ENCODE results near the gene LONRF3. TPM values are rescaled to one million over a fixed set of nuclear protein-coding genes. Genes with fewer than 3 reads are reported as not detected.
"Not testable (repeated sequence)": the region's sequence is repeated elsewhere in the genome, so short reads cannot be mapped to it uniquely, and the experiment has no call there.

LONRF3 gene
- total RNA-seq, 2 donors from 2014 or later, result 8.5 to 24.6 TPM

GRCh38 chrX:119028733-119029330, 54.4 kb downstream of the LONRF3 start:
- no peaks in the 10 kb centered on the region for H3K27me3 ChIP-seq (replicated peaks; ENCODE audit: insufficient read depth)
- no peak overlapping the region for H3K4me3 ChIP-seq
- H3K4me1 ChIP-seq (ENCODE audit: control insufficient read depth in 1 of 2, low read depth in 2 of 2), result no peaks in the 10 kb centered on the region
- H3K9me3 ChIP-seq, result no peaks in the 10 kb centered on the region
- no peak for TF ChIP-seq CTCF (IDR thresholded peaks at IDR 0.05)
- H3K27ac ChIP-seq, result no peak overlapping the region
- ATAC-seq (ENCODE audit: insufficient number of reproducible peaks, low FRiP score, low read depth) (no peak), DNase-seq (ENCODE audit: low spot score) (no peak)
- no peaks in the 10 kb centered on the region for H3K36me3 ChIP-seq

- DNase-seq (ENCODE audit: low spot score); H3K36me3 ChIP-seq; ATAC-seq (ENCODE audit: insufficient number of reproducible peaks, low FRiP score, low read depth); H3K27ac ChIP-seq; H3K9me3 ChIP-seq; H3K27me3 ChIP-seq (replicated peaks; ENCODE audit: insufficient read depth); H3K4me3 ChIP-seq; H3K4me1 ChIP-seq (ENCODE audit: control insufficient read depth in 1 of 2, low read depth in 2 of 2): not testable (repeated sequence)
Measured at GRCh38 chrX:119029656-119030055, 55.2 kb downstream of the LONRF3 start.

- H3K27ac ChIP-seq, result no peak overlapping the region
- no peak for DNase-seq (ENCODE audit: low spot score)
- H3K4me3 ChIP-seq, result no peak overlapping the region
- no peak for ATAC-seq (ENCODE audit: insufficient number of reproducible peaks, low FRiP score, low read depth)
- no peak for TF ChIP-seq CTCF (IDR thresholded peaks at IDR 0.05)
- H3K4me1 ChIP-seq (ENCODE audit: control insufficient read depth in 1 of 2, low read depth in 2 of 2), result no peaks in the 10 kb centered on the region
- H3K36me3 ChIP-seq, result no peaks in the 10 kb centered on the region
- H3K9me3 ChIP-seq, result no peaks in the 10 kb centered on the region
- H3K27me3 ChIP-seq (replicated peaks; ENCODE audit: insufficient read depth), result no peaks in the 10 kb centered on the region
Measured at GRCh38 chrX:119030990-119031389, 56.6 kb downstream of the LONRF3 start.

- TF ChIP-seq CTCF (IDR thresholded peaks at IDR 0.05), result no peak
- Histone ChIP-seq H3K9me3 (no peaks in the 10 kb centered on the region), H3K4me1 (ENCODE audit: control insufficient read depth in 1 of 2, low read depth in 2 of 2) (no peaks in the 10 kb centered on the region), H3K27ac (no peak overlapping the region), H3K4me3 (no peak overlapping the region), H3K36me3 (no peaks in the 10 kb centered on the region), H3K27me3 (replicated peaks; ENCODE audit: insufficient read depth) (no peaks in the 10 kb centered on the region)
- no peak for DNase-seq (ENCODE audit: low spot score)
- ATAC-seq (ENCODE audit: insufficient number of reproducible peaks, low FRiP score, low read depth), result no peak
Measured at GRCh38 chrX:119036107-119037029, 62.0 kb downstream of the LONRF3 start.

GRCh38 chrX:119040432-119040831, 66.0 kb downstream of the LONRF3 start:
- TF ChIP-seq CTCF (IDR thresholded peaks at IDR 0.05), result no peak
- H3K27ac ChIP-seq, result no peak overlapping the region

More at GRCh38 chrX:119040432-119040831, 66.0 kb downstream of the LONRF3 start:
- no peak overlapping the region for H3K4me3 ChIP-seq
- H3K27me3 ChIP-seq (replicated peaks; ENCODE audit: insufficient read depth), result no peaks in the 10 kb centered on the region
- no peaks in the 10 kb centered on the region for H3K36me3 ChIP-seq
- no peak for ATAC-seq (ENCODE audit: insufficient number of reproducible peaks, low FRiP score, low read depth)
- H3K9me3 ChIP-seq, result no peaks in the 10 kb centered on the region
- no peaks in the 10 kb centered on the region for H3K4me1 ChIP-seq (ENCODE audit: control insufficient read depth in 1 of 2, low read depth in 2 of 2)
- no peak for DNase-seq (ENCODE audit: low spot score)
